ENCODE results near the gene TELO2.
A peak's percentile ranks its signal among the peaks of the same experiment; 100 is the strongest.
"Not testable (repeated sequence)": the region's sequence is repeated elsewhere in the genome, so short reads cannot be mapped to it uniquely, and the experiment has no call there.

Gene TELO2

GRCh38 chr16:1475552-1476114 lies 17.5 kb upstream of the TELO2 start:
- DNase-seq (ENCODE audit: low read depth, low spot score): no peak

- no peak for DNase-seq (ENCODE audit: low read depth, low spot score)
Observed at GRCh38 chr16:1477033-1477432, 16.1 kb upstream of the TELO2 start.

GRCh38 chr16:1478937-1479336 lies 14.2 kb upstream of the TELO2 start:
- not testable (repeated sequence) for DNase-seq (ENCODE audit: low read depth, low spot score)

- DNase-seq (ENCODE audit: low read depth, low spot score): no peak
Observed at GRCh38 chr16:1481906-1482835, 11.0 kb upstream of the TELO2 start.

- DNase-seq (ENCODE audit: low read depth, low spot score): no peak
Observed at GRCh38 chr16:1485847-1486496, 7.2 kb upstream of the TELO2 start.

GRCh38 chr16:1486551-1487390 lies 6.4 kb upstream of the TELO2 start:
- DNase-seq (ENCODE audit: low read depth, low spot score): no peak

- no peak for DNase-seq (ENCODE audit: low read depth, low spot score)
Observed at GRCh38 chr16:1487395-1488053, 5.6 kb upstream of the TELO2 start.

- DNase-seq (ENCODE audit: low read depth, low spot score): no peak
Observed at GRCh38 chr16:1488054-1488601, 5.0 kb upstream of the TELO2 start.

GRCh38 chr16:1488619-1489018 lies 4.5 kb upstream of the TELO2 start, which contains the start of gene PTX4:
TSS of gene PTX4 (minus strand) at chr16:1488944. CDS start at chr16:1488909, 35 bp downstream.
- DNase-seq (ENCODE audit: low read depth, low spot score): no peak

- DNase-seq (ENCODE audit: low read depth, low spot score): no peak
Observed at GRCh38 chr16:1489077-1489476, 4.1 kb upstream of the TELO2 start.

GRCh38 chr16:1491327-1491726 lies 1.8 kb upstream of the TELO2 start:
- DNase-seq (ENCODE audit: low read depth, low spot score): no peak

GRCh38 chr16:1492082-1492922 lies 858 bp upstream of the TELO2 start:
- DNase-seq (ENCODE audit: low read depth, low spot score): no peak

GRCh38 chr16:1493746-1494094 lies 560 bp downstream of the TELO2 start:
- no peak for DNase-seq (ENCODE audit: low read depth, low spot score)

GRCh38 chr16:1494129-1494640 lies 1.0 kb downstream of the TELO2 start:
- DNase-seq (ENCODE audit: low read depth, low spot score): peak; percentile 44

- DNase-seq (ENCODE audit: low read depth, low spot score): no peak
Observed at GRCh38 chr16:1494711-1495110, 1.6 kb downstream of the TELO2 start.

- DNase-seq (ENCODE audit: low read depth, low spot score): no peak
Observed at GRCh38 chr16:1495211-1495888, 2.2 kb downstream of the TELO2 start.

- DNase-seq (ENCODE audit: low read depth, low spot score): no peak
Observed at GRCh38 chr16:1495889-1496262, 2.7 kb downstream of the TELO2 start.

GRCh38 chr16:1496464-1496863 lies 3.3 kb downstream of the TELO2 start:
- no peak for DNase-seq (ENCODE audit: low read depth, low spot score)

- no peak for DNase-seq (ENCODE audit: low read depth, low spot score)
Observed at GRCh38 chr16:1497014-1497598, 3.9 kb downstream of the TELO2 start.
